Erythroblast (primary cell): ENCODE data around the gene REEP6.

Experiments
- GATA1 ChIP-seq: IDR thresholded peaks from 2 replicates; pipeline ENCODE4 v1.6.1; 2011; ENCODE audit warnings: low read depth, mild to moderate bottlenecking, control low read depth, low read length, moderate library complexity
- POLR2A ChIP-seq: IDR thresholded peaks from 2 replicates; pipeline ENCODE4 v1.6.1; 2011; ENCODE audit warnings: mild to moderate bottlenecking, low read length

GRCh38 chr19:1496714-1497577 is 6.0 kb downstream of the REEP6 start:
- no peak for TF ChIP-seq POLR2A
- TF ChIP-seq GATA1, result no peak
